ENCODE data around the gene ALDH2. TPM values are rescaled to one million over a fixed set of nuclear protein-coding genes. Genes with fewer than 3 reads are reported as not detected.
"Not testable (repeated sequence)": the region's sequence is repeated elsewhere in the genome, so short reads cannot be mapped to it uniquely, and the experiment has no call there.

ALDH2 gene
- total RNA-seq, 1 donor, result 40.9 TPM

- DNase-seq (ENCODE audit: low read depth), result peak; percentile 91
- no peak overlapping the region for H3K4me3 ChIP-seq (ENCODE audit: low read depth, low read length)
- peak; percentile 84 for TF ChIP-seq CTCF (IDR thresholded peaks at IDR 0.05; ENCODE audit: insufficient read depth, low read length)
Measured at GRCh38 chr12:111812881-111813741, 46.4 kb downstream of the ALDH2 start.

GRCh38 chr12:111816065-111816615 is 49.4 kb downstream of the ALDH2 start:
- no peak for TF ChIP-seq CTCF (IDR thresholded peaks at IDR 0.05; ENCODE audit: insufficient read depth, low read length)
- DNase-seq (ENCODE audit: low read depth), result no peak
- H3K4me3 ChIP-seq (ENCODE audit: low read depth, low read length), result no peak overlapping the region

GRCh38 chr12:111816898-111817297 is 50.2 kb downstream of the ALDH2 start:
- not testable (repeated sequence) for DNase-seq (ENCODE audit: low read depth); H3K4me3 ChIP-seq (ENCODE audit: low read depth, low read length)

GRCh38 chr12:111818340-111818739 is 51.6 kb downstream of the ALDH2 start:
- TF ChIP-seq CTCF (IDR thresholded peaks at IDR 0.05; ENCODE audit: insufficient read depth, low read length), result no peak
- H3K4me3 ChIP-seq (ENCODE audit: low read depth, low read length), result no peak overlapping the region
- no peak for DNase-seq (ENCODE audit: low read depth)

GRCh38 chr12:111819191-111820158 is 52.7 kb downstream of the ALDH2 start:
- H3K4me3 ChIP-seq (ENCODE audit: low read depth, low read length), result no peak overlapping the region
- TF ChIP-seq CTCF (IDR thresholded peaks at IDR 0.05; ENCODE audit: insufficient read depth, low read length), result no peak
- no peak for DNase-seq (ENCODE audit: low read depth)

GRCh38 chr12:111820828-111821227 is 54.1 kb downstream of the ALDH2 start:
- not testable (repeated sequence) for DNase-seq (ENCODE audit: low read depth); H3K4me3 ChIP-seq (ENCODE audit: low read depth, low read length)

GRCh38 chr12:111822886-111823285 is 56.2 kb downstream of the ALDH2 start:
- no peak for DNase-seq (ENCODE audit: low read depth)
- no peak for TF ChIP-seq CTCF (IDR thresholded peaks at IDR 0.05; ENCODE audit: insufficient read depth, low read length)
- no peak overlapping the region for H3K4me3 ChIP-seq (ENCODE audit: low read depth, low read length)

All from fibroblast of the aortic adventitia (primary cell).